Activated B cell treated with CpG ODN at 0.5 μM for 24 hours (primary cell): Measurements from ENCODE around the gene RUVBL2. TPM values are rescaled to one million over a fixed set of nuclear protein-coding genes. Genes with fewer than 3 reads are reported as not detected.
A peak's percentile ranks its signal among the peaks of the same experiment; 100 is the strongest.

Source experiments
- ATAC-seq: fragments of 200-7000 bp; cut with Tn5 transposase; one replicate; pipeline ENCODE4 v1.10.0; 2021; ENCODE audit warnings: low read depth, mild to moderate bottlenecking, moderate library complexity
- CTCF ChIA-PET: fragments of 350-600 bp; sonication (Branson Sonifier 250); formaldehyde crosslinking; loops from one replicate; lab custom pipeline; 2021; ENCODE audit warnings: antibody characterized with exemption; lab: Charles Lee
- POLR2A ChIA-PET: fragments of 350-600 bp; sonication (Branson Sonifier 250); formaldehyde crosslinking; loops from one replicate; lab custom pipeline; 2021; ENCODE audit warnings: antibody characterized with exemption; lab: Charles Lee
- DNase-seq: peaks from one replicate; pipeline ENCODE4 v3.0.0; 2022
- H3K27ac Mint-ChIP-seq: one replicate; pipeline ENCODE4 v1.8.0; 2020; ENCODE audit warnings: mixed read lengths
- H3K27me3 Mint-ChIP-seq: one replicate; pipeline ENCODE4 v1.8.0; 2021; ENCODE audit warnings: mixed read lengths
- H3K36me3 Mint-ChIP-seq: one replicate; pipeline ENCODE4 v1.8.0; 2021; ENCODE audit warnings: low read depth, mixed read lengths
- H3K4me1 Mint-ChIP-seq: one replicate; pipeline ENCODE4 v1.8.0; 2021; ENCODE audit warnings: mixed read lengths
- H3K4me3 Mint-ChIP-seq: one replicate; pipeline ENCODE4 v1.8.0; 2020; ENCODE audit warnings: mild to moderate bottlenecking, mixed read lengths
- H3K9me3 Mint-ChIP-seq: one replicate; pipeline ENCODE4 v1.8.0; 2020; ENCODE audit warnings: mixed read lengths
- CTCF ChIP-seq: fragments of 200-600 bp; IDR thresholded peaks from one replicate; pipeline ENCODE4 v1.8.0; 2022; ENCODE audit warnings: antibody characterized with exemption, mild to moderate bottlenecking
- intact Hi-C: fragments of 100-400 bp; cut with micrococcal nuclease; formaldehyde crosslinking; loops from one replicate; pipeline ENCODE4 v1.15.1; 2024
- total RNA-seq: library from RNA; stranded (reverse); gene quantifications from 2 replicates; pipeline ENCODE4 v1.2.3, GENCODE V29; 2022

Gene RUVBL2
- 75.6 and 79.4 TPM in 2 replicates for total RNA-seq

GRCh38 chr19:48993175-48994034 lies at the start of gene RUVBL2, which contains the start of gene GYS1:
Gene RUVBL2 (plus strand): TSS chr19:48993887. CDS start chr19:48993912, 25 bp downstream.
Gene GYS1 (minus strand): TSS chr19:48993309. CDS start chr19:48993112, 197 bp downstream.
- POLR2A ChIA-PET = interaction anchor here (0.5 to 3.6 kb wide), 48 partner anchors 10 to 850 kb away, joined by 3 to 51 read pairs (median 4); partner anchors contain the start of genes ALDH16A1, BAX, BCAT2 and CARD8

GRCh38 chr19:48945415-48945814 lies 48.3 kb upstream of the RUVBL2 start:
- H3K27me3 Mint-ChIP-seq = no peaks in the 10 kb centered on the region
- no peak overlapping the region for H3K27ac Mint-ChIP-seq
- H3K4me1 Mint-ChIP-seq = no peaks in the 10 kb centered on the region
- H3K4me3 Mint-ChIP-seq = no peak overlapping the region
- ATAC-seq = no peak
- no peaks in the 10 kb centered on the region for H3K36me3 Mint-ChIP-seq
- intact Hi-C loops = no loop called here
- H3K9me3 Mint-ChIP-seq = peaks cover 3% of the 10 kb centered on the region
- no peak for DNase-seq
- ChIA-PET CTCF (no interaction called here), POLR2A (no interaction called here)
- TF ChIP-seq CTCF = no peak

More at GRCh38 chr19:48993175-48994034, at the start of gene RUVBL2, which contains the start of gene GYS1:
- Mint-ChIP-seq H3K4me3 (peak within 1 kb of the TSS; percentile 97), H3K36me3 (peaks cover 21% of the 10 kb centered on the region), H3K4me1 (peaks cover 33% of the 10 kb centered on the region), H3K9me3 (no peaks in the 10 kb centered on the region), H3K27me3 (no peaks in the 10 kb centered on the region), H3K27ac (peak within 1 kb of the TSS; percentile 97)
- peak; percentile 94 for TF ChIP-seq CTCF
- CTCF ChIA-PET = interaction anchor here (0.6 to 2.6 kb wide), 17 partner anchors 10 to 876 kb away, joined by 3 to 18 read pairs (median 3); partner anchors contain the start of gene CGB7
- intact Hi-C loops = loop anchor here (1.0 to 10.0 kb wide), 11 partner anchors 17 to 881 kb away; partner anchors contain the start of genes AKT1S1, BAX, C19orf73 and CA11
- peak; percentile 96 for DNase-seq
- ATAC-seq = peak; percentile 92

- Mint-ChIP-seq H3K27me3 (no peaks in the 10 kb centered on the region), H3K27ac (no peak overlapping the region), H3K4me1 (no peaks in the 10 kb centered on the region), H3K36me3 (no peaks in the 10 kb centered on the region), H3K4me3 (no peak overlapping the region), H3K9me3 (peaks cover 3% of the 10 kb centered on the region)
- no peak for ATAC-seq
- ChIA-PET POLR2A (interaction anchor here (0.6 kb wide), 1 partner anchor 65 kb away, joined by 6 read pairs; no protein-coding TSS in a partner anchor), CTCF (no interaction called here)
- intact Hi-C loops = no loop called here
- DNase-seq = no peak
- TF ChIP-seq CTCF = no peak
Observed at GRCh38 chr19:48945817-48946216, 47.9 kb upstream of the RUVBL2 start.

- no peak for ATAC-seq
- no peak for TF ChIP-seq CTCF
- intact Hi-C loops = no loop called here
- Mint-ChIP-seq H3K27me3 (no peaks in the 10 kb centered on the region), H3K36me3 (no peaks in the 10 kb centered on the region), H3K4me1 (no peaks in the 10 kb centered on the region), H3K4me3 (no peak overlapping the region), H3K27ac (no peak overlapping the region), H3K9me3 (peaks cover 3% of the 10 kb centered on the region)
- CTCF ChIA-PET = no interaction called here
- no peak for DNase-seq
- POLR2A ChIA-PET = interaction anchor here (0.6 kb wide), 1 partner anchor 66 kb away, joined by 6 read pairs; no protein-coding TSS in a partner anchor
Observed at GRCh38 chr19:48946463-48947257, 47.0 kb upstream of the RUVBL2 start.
